ENCODE results near the gene PPP1R9B. TPM values are rescaled to one million over a fixed set of nuclear protein-coding genes. Genes with fewer than 3 reads are reported as not detected.
A peak's percentile ranks its signal among the peaks of the same experiment; 100 is the strongest.

PPP1R9B gene
- total RNA-seq, 1 experiment from 2014 or later, result 69.4 TPM

DNA sequence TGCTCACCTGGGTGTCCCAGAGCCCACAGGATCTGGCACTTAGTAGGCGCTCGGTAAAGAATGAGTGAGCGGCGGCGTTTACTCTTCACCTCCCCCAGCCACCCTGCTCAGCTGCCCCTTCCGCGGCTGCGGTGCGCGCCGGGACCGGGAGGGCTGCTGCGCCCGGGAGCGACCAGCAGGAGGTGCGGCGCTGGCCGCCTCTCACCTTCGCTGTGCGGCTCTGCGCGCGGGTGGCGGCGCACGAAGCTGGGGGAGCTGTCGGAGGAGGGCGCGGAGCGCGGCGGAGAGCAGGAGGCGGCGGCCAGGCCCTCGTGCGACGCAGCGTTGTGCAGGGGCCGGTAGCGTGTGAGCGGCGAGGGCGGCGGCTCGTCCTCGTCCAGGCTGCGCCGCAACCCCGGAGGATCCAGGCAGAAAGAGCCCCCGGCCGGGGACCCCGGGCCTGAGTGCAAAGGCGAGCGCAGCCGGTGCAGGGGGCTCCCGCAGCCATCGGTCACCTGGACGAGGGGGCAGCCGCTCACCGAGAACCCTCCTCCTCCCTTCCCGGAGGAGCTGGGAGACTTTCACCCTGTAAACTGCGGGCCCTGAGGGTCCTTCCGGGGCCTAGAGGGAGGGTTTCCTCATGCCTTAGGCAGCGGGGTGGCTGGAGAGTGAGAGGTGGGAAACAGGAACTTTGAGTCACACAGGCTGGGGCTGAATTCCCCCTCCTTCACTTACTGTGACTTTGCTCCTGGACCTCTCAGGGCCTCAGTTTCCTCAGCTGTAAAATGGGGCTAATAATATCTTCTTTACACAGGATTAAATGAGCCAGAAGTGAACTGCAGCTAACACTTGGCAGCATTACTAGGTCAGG lies 33.0 kb downstream of the PPP1R9B start:
- Histone ChIP-seq H3K4me1 (replicated peaks) (peaks cover 9% of the 10 kb centered on the region), H3K27me3 (replicated peaks) (peaks cover 14% of the 10 kb centered on the region), H3K36me3 (no peaks in the 10 kb centered on the region), H3K4me3 (no peak overlapping the region), H3K9me3 (replicated peaks) (no peaks in the 10 kb centered on the region), H3K27ac (no peak overlapping the region)
- no peak for DNase-seq (ENCODE audit: low read depth in 1 of 2, low spot score in 2 of 2)

DNA sequence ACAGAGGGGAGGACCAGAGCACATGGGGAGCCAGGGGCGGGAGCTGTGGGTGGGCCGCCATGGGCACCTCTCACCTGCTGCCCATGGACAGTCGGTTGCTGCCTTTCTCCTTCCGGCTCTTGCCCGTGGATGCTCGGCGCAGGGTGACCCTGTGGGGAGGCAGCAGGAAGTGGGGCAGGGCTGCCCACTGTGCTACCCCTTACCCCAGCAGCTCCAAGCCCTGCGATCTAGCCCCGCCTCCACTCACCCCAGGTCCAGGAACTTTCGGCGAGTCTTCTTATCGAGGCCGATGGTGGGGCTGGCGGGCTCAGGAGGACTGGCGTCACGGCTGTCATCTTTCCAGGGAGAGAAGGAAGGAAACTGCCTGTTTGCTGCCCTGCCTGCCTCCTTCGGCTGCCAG lies 34.7 kb downstream of the PPP1R9B start:
- Histone ChIP-seq H3K27ac (no peak overlapping the region), H3K4me3 (no peak overlapping the region), H3K4me1 (replicated peaks) (peaks cover 24% of the 10 kb centered on the region), H3K9me3 (replicated peaks) (no peaks in the 10 kb centered on the region), H3K27me3 (replicated peaks) (peaks cover 14% of the 10 kb centered on the region), H3K36me3 (peaks cover 5% of the 10 kb centered on the region; the same call in 1 of the 2 replicates)
- DNase-seq (ENCODE audit: low read depth in 1 of 2, low spot score in 2 of 2), result no peak

DNA sequence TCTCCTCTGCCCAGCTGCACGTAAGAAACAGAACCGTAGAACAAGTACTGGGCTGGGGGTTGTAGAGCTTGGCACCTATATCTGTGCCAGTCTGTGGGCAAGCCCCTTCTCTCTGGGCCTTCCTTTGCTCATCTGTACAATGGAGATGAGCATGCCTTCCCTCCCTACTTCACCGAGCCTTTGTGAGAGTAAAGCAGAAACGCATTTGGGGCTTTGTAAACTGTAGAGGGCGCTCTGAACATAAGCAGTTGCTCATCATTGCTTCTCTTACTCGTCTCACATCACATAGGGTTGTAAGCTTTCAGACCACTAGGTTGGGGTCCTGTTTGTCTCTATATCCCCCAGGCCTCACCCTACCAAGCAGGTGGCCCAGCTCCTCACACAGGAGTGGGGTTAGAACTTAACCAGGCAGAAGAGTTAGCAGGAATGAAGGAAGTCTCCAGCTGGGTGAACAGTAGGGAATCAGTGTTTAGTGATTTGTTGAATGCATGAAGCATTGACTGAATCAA lies 35.6 kb downstream of the PPP1R9B start:
- Histone ChIP-seq H3K4me1 (replicated peaks) (peaks cover 24% of the 10 kb centered on the region), H3K4me3 (no peak overlapping the region), H3K9me3 (replicated peaks) (no peaks in the 10 kb centered on the region), H3K27me3 (replicated peaks) (peaks cover 12% of the 10 kb centered on the region), H3K27ac (no peak overlapping the region), H3K36me3 (peaks cover 8% of the 10 kb centered on the region)
- DNase-seq (ENCODE audit: low read depth in 1 of 2, low spot score in 2 of 2), result peak in 1 of 2 experiments; percentile 55

DNA sequence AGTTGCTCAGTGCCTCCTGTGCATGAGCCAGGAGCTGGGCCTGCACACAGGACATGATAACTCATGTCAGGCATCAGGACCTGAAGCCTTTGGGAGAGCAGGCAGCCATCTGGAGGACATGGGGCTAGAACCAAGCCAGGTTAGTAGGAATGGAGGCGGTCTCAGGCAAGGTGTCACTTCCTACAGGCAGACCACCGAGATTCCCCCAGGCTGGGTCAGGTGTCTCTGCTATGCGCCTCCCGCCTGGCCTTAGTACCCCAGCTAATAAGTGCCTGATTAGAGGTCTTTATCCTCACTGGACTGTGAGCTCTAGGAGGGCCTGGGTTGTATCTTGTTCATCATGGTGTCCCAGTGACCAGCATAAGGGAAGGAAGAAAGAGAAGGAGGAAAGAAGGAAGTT lies 36.1 kb downstream of the PPP1R9B start:
- Histone ChIP-seq H3K36me3 (peaks cover 8% of the 10 kb centered on the region), H3K9me3 (replicated peaks) (no peaks in the 10 kb centered on the region), H3K4me3 (no peak overlapping the region), H3K27ac (no peak overlapping the region), H3K27me3 (replicated peaks) (peaks cover 9% of the 10 kb centered on the region), H3K4me1 (replicated peaks) (peaks cover 24% of the 10 kb centered on the region)
- DNase-seq (ENCODE audit: low read depth in 1 of 2, low spot score in 2 of 2), result no peak

DNA sequence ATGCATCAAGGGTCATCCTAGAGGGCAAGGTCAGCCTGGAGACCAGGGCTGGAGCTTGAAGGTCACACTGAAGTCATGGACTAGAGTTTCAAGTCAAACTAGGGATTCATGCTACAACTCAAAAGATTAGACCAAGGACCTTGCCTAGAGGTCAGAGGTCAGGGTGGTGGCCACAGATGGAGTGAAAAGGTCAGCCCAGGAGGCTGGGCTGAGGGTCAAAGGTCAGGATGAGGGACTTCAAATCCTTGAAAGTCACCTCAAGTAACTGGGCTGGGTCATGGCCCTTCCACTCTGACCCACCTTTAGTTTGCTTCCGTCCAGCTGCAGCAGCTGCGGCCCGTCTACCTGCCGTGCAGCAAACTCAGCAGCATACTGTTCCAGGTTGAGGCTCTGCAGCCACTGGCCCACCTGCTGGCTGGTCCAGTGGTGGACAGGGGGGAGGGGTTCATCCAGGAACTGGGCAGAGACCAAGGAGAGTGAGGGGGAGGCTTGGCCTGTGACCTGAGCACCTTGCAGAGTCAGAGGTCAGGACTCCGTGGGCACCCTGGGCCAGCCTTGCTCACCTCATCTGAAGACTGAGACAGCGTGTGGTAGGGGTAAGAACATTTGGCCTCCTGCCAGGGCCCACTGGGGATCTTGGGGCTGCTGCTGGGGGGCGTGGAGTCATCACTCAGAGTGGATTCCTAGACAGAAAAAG lies 36.7 kb downstream of the PPP1R9B start:
- Histone ChIP-seq H3K27me3 (replicated peaks) (peaks cover 9% of the 10 kb centered on the region), H3K4me3 (no peak overlapping the region), H3K36me3 (peaks cover 11% of the 10 kb centered on the region), H3K27ac (no peak overlapping the region), H3K9me3 (replicated peaks) (no peaks in the 10 kb centered on the region), H3K4me1 (replicated peaks) (peaks cover 24% of the 10 kb centered on the region)
- DNase-seq (ENCODE audit: low read depth in 1 of 2, low spot score in 2 of 2), result no peak

DNA sequence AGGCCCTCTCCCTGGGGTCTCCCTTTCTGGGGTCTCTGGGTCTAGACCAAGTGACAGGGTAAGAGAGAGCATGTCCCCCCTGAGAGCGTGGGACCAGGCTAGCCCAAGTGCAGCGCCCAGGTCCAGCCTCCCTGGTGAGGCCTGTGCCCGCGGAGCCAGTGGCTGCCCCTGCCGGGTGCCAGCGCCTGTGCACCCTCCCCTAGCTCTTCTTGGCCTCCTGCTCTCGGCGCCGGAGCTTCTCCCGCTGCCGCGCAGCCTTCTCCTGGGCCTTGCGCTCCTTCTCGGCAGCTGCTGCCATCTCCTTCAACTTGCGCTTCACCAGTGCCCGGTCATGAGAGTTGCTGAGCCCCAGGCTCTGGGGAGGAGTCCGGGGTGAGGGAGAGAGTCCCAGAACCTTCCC lies 37.8 kb downstream of the PPP1R9B start:
- Histone ChIP-seq H3K4me3 (no peak overlapping the region), H3K4me1 (replicated peaks) (peaks cover 29% of the 10 kb centered on the region), H3K9me3 (replicated peaks) (no peaks in the 10 kb centered on the region), H3K27me3 (replicated peaks) (peaks cover 9% of the 10 kb centered on the region), H3K36me3 (peaks cover 16% of the 10 kb centered on the region), H3K27ac (no peak overlapping the region)
- DNase-seq (ENCODE audit: low read depth in 1 of 2, low spot score in 2 of 2), result no peak

DNA sequence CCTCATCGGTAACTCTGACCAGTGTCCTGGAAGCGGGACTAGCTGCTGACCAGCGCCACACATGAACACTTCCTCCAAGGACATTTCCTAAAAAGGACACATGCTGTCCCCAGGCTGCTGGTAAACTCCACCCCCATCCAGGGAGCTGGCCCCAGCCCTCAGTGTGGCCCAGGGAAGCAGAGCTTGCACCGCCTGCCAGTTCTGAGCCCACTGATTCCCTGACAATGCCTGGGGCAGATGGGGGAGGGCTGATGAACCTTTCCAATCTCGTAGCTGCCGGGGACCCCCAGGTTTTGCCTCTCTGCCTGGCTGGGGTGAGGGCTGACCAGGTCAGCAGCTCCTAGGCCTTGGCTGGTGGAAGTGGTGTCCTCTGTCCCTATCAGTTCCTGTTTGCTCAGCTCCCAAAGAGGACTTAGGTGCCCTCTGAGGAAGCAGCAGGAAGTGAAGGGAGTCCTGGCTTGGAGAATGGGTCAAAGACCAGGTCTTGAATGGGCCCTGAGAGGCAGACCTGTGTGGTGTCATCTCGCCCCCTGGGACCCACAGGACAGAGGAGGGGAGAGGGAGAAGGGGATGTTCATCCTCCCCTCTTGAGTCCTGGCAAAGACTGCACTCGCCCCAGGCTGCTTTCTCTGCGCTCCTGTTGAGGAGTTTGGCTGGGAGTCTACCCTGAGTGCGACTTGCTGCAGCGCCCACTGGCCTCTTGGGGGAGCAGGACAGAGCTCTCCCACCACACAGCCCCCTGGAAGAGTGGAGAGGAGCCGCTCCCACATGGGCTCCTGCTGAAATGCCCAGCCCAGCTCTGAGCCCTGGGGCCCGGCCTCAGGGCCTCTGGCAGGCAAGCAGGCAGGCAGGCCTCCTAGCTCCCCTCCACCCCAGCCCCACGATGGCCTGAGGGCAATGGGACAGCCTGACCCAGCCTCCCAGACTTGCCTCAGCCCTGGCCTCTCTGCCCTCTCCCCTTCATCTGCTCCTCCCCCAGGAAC lies 38.5 kb downstream of the PPP1R9B start:
- no peak for DNase-seq (ENCODE audit: low read depth in 1 of 2, low spot score in 2 of 2)
- H3K27ac ChIP-seq, result no peak overlapping the region

DNA sequence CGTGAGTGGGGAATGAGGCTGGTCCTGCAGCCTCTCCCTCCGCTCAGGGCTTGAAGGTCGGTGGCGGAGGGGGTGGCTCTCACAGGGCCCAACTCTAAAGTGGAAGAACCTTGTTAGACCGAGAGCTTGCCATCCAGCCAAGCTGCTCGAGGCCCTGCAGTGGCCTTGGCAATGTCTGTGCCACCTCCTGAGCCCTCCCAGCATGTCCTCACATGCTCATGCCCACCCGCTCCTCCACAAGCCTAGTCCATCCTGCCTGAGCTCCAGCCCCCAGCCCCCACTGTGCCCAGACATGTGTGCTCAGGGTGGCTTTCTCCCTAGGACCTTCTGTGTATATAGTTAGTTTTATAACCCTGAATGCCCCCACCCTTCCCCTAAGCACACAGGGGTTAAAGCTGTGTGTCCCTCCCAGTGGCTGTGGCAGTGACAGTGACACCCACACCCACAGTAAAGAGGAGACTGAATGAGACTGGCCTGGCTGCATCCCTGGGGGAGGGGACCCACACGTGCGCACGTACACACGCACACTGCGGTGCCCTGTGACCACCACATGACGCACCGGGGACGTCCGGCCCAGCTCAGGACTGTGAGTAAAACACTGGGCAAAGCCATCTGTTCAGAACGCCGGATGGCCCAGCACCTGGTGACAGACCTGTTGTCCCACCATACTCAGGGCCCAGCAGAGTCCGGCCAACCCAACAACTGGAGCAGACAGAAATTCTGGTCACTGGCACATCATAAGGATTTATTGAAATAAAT lies 39.7 kb downstream of the PPP1R9B start:
- Histone ChIP-seq H3K4me1 (replicated peaks) (peaks cover 25% of the 10 kb centered on the region), H3K9me3 (replicated peaks) (no peaks in the 10 kb centered on the region), H3K27ac (no peak overlapping the region), H3K27me3 (replicated peaks) (no peaks in the 10 kb centered on the region), H3K36me3 (peaks cover 17% of the 10 kb centered on the region), H3K4me3 (no peak overlapping the region)
- no peak for DNase-seq (ENCODE audit: low read depth in 1 of 2, low spot score in 2 of 2)

More for the DNA sequence above, 38.5 kb downstream of the PPP1R9B start:
- Histone ChIP-seq H3K4me1 (replicated peaks) (peaks cover 25% of the 10 kb centered on the region), H3K27me3 (replicated peaks) (peaks cover 3% of the 10 kb centered on the region; the same call in 1 of the 2 replicates), H3K4me3 (no peak overlapping the region), H3K36me3 (peaks cover 16% of the 10 kb centered on the region), H3K9me3 (replicated peaks) (no peaks in the 10 kb centered on the region)

DNA sequence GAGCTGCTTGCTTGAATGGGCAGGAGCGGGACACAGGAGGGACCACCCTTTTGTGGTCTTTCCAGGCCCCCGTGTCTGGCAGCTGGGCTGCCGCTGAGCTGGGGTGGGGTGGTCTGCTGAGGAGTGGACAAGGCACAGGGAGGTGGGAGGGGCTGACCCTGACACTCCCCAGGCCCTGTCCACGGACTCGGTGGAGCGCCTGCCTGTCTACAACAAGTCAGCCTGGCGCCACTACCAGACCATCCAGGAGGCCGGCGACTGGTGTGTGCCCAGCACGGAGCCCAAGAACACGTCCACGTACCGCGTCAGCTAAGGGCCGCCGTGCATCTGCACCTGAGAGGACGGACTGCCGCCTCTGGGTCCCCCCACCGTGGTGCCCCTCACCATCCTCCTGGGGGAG lies 40.7 kb downstream of the PPP1R9B start:
- peaks cover 21% of the 10 kb centered on the region for H3K36me3 ChIP-seq
- H3K27ac ChIP-seq, result no peak overlapping the region
- H3K4me1 ChIP-seq (replicated peaks), result peaks cover 25% of the 10 kb centered on the region
- no peak overlapping the region for H3K4me3 ChIP-seq
- no peaks in the 10 kb centered on the region for H3K27me3 ChIP-seq (replicated peaks)
- no peak for DNase-seq (ENCODE audit: low read depth in 1 of 2, low spot score in 2 of 2)
- no peaks in the 10 kb centered on the region for H3K9me3 ChIP-seq (replicated peaks)

DNA sequence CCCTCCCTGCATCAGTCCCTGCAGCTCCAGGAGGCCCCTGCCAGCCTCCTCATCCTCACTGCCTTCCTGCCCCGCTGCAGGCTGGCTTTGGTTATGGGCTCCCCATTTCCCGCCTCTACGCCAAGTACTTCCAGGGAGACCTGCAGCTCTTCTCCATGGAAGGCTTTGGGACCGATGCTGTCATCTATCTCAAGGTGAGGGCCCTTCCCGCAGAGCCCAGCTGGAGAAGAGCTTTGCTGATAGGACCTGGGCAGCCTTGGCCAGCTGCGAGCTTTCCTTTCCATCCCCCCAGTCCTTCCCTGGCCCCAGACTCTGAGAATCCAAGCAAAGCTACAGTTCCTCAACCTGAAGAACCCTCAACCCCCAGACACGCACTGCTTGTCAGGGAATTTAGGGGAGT lies 41.3 kb downstream of the PPP1R9B start:
- Histone ChIP-seq H3K27me3 (replicated peaks) (no peaks in the 10 kb centered on the region), H3K9me3 (replicated peaks) (no peaks in the 10 kb centered on the region)
- DNase-seq (ENCODE audit: low read depth in 1 of 2, low spot score in 2 of 2), result no peak

DNA sequence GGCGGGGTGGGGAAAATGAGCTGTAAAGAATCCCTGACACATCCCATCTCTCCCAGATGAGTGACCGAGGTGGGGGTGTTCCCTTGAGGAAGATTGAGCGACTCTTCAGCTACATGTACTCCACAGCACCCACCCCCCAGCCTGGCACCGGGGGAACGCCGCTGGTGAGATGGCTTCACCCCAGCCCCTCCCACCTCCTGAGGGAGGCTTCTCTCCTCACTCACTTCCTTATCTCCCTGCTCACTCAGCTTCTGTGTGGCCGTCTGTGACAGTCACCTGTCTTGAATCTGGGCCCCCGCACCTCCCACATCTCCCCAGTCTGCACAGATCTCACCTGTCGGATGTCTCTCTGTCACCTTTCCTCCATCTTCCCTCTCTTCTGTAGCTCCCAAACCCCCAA lies 41.9 kb downstream of the PPP1R9B start:
- H3K36me3 ChIP-seq, result peaks cover 21% of the 10 kb centered on the region
- DNase-seq (ENCODE audit: low read depth in 1 of 2, low spot score in 2 of 2), result no peak
- H3K27ac ChIP-seq, result no peak overlapping the region
- H3K9me3 ChIP-seq (replicated peaks), result no peaks in the 10 kb centered on the region
- peaks cover 25% of the 10 kb centered on the region for H3K4me1 ChIP-seq (replicated peaks)
- no peak overlapping the region for H3K4me3 ChIP-seq
- H3K27me3 ChIP-seq (replicated peaks), result no peaks in the 10 kb centered on the region

More for the DNA sequence above, 41.3 kb downstream of the PPP1R9B start:
- H3K4me1 ChIP-seq (replicated peaks), result peaks cover 25% of the 10 kb centered on the region
- H3K27ac ChIP-seq, result no peak overlapping the region
- no peak overlapping the region for H3K4me3 ChIP-seq
- peaks cover 21% of the 10 kb centered on the region for H3K36me3 ChIP-seq

DNA sequence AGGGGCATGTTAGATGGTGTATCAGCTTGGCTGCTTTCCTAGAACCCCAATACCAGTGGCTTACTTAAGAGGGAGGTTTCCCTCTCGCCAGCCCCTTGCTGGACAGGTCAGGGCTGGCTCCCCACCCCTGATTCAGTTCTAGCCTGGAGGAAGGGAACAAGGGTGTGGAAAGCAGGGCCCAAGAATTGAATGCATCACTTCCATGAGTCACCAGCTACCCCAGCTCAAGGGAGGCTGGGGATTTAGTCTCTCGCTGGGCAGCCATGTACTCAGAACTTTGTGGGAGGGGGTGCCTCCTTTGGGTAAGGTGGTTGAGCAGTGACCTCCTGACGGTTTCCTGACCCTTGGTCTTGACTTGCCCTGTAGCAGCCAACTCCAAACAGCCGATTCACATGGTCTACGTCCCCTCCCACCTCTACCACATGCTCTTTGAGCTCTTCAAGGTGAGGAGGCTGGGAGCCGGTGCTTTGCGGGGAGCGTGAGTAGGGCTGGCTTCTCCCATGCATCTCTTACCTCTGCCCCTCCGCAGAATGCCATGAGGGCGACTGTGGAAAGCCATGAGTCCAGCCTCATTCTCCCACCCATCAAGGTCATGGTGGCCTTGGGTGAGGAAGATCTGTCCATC lies 42.6 kb downstream of the PPP1R9B start:
- H3K27ac ChIP-seq, result no peak overlapping the region
- peaks cover 25% of the 10 kb centered on the region for H3K4me1 ChIP-seq (replicated peaks)
- no peak overlapping the region for H3K4me3 ChIP-seq
- no peaks in the 10 kb centered on the region for H3K27me3 ChIP-seq (replicated peaks)
- peaks cover 21% of the 10 kb centered on the region for H3K36me3 ChIP-seq
- DNase-seq (ENCODE audit: low read depth in 1 of 2, low spot score in 2 of 2), result no peak
- no peaks in the 10 kb centered on the region for H3K9me3 ChIP-seq (replicated peaks)
